ENCODE measurements around the gene SERPINB1. TPM values are rescaled to one million over a fixed set of nuclear protein-coding genes. Genes with fewer than 3 reads are reported as not detected.

SERPINB1 gene
- total RNA-seq, 3 donors from 2014 or later: 66.7 to 187 (median 132) TPM

DNA sequence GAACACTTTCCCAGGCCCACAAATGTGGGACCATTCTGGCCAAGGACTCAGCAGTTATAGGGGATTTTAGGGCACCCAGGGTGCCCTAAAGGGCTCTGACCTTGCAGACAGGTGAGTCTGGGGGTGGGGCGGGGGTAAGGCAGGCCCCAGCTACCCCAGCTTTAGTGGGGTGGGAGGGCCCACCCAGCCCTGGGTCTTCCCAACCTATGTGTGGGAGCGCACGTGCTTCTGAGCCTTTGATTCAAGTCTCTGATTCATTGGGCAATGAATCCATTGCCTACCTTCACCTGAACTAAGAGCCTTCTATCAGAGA is 958 bp downstream of the SERPINB1 start:
- DNase-seq: peak in 2 of 3 donors; percentile 51 to 62
- ATAC-seq: no peak

DNA sequence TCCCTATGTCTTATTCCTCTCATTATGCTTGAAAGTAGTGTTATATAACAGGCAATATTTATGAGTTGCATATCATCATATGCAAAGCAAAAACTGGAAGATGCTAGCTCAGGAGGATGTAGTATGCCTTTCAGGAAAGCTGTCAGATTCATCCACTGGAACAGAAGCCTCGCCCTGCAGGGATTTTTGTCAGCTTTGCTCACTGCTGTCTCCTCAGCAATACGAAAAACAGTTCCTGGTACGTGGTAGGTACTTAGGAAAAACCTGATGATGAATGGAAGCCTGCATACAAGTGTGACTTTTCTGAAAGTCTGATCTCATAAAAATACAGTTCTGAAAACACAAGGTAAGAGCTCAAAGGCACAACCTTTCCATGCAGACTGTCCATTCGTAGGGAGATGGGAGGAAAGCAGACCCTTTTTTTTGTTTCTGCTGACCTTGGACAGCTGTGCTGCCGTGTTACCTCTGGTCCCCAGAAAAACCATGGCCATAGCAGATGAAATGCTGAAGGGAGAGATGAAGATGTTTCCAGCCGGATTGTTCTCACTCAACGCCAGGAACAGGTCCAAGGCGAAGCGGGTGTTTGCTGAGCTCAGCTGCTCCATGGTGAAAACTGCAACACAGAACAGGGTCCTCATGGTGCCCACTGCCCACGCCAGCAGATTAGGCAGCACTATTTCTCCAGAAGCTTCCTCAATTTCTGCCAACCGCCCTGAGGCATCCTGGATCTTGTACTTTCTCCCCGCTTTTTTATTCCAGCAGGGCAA is 1.5 kb downstream of the SERPINB1 start:
- Histone ChIP-seq H3K36me3 (ENCODE audit: low read depth) (no peaks in the 10 kb centered on the region), H3K4me1 (ENCODE audit: low read depth) (peaks cover 26% of the 10 kb centered on the region), H3K4me3 (peak overlapping the region; percentile 0), H3K9me3 (no peaks in the 10 kb centered on the region)
- intact Hi-C loops (cut with DNase I, micrococcal nuclease): loop anchor here in 1 of 2 donors (5.0 kb wide), 1 partner anchor 48 kb away; no protein-coding TSS in a partner anchor
- DNase-seq (peak in 1 of 3 donors; percentile 40), ATAC-seq (peak; percentile 2)
- TF ChIP-seq, protein P1, sequence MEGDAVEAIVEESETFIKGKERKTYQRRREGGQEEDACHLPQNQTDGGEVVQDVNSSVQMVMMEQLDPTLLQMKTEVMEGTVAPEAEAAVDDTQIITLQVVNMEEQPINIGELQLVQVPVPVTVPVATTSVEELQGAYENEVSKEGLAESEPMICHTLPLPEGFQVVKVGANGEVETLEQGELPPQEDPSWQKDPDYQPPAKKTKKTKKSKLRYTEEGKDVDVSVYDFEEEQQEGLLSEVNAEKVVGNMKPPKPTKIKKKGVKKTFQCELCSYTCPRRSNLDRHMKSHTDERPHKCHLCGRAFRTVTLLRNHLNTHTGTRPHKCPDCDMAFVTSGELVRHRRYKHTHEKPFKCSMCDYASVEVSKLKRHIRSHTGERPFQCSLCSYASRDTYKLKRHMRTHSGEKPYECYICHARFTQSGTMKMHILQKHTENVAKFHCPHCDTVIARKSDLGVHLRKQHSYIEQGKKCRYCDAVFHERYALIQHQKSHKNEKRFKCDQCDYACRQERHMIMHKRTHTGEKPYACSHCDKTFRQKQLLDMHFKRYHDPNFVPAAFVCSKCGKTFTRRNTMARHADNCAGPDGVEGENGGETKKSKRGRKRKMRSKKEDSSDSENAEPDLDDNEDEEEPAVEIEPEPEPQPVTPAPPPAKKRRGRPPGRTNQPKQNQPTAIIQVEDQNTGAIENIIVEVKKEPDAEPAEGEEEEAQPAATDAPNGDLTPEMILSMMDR (IDR thresholded peaks at IDR 0.05): no peak

More for the DNA sequence above, 958 bp downstream of the SERPINB1 start:
- intact Hi-C loops (cut with DNase I, micrococcal nuclease): loop anchor here in 1 of 2 donors (5.0 kb wide), 1 partner anchor 48 kb away; no protein-coding TSS in a partner anchor
- H3K36me3 ChIP-seq (ENCODE audit: low read depth): no peaks in the 10 kb centered on the region
- peaks cover 26% of the 10 kb centered on the region for H3K4me1 ChIP-seq (ENCODE audit: low read depth)
- H3K4me3 ChIP-seq: peak overlapping the region; percentile 42
- H3K9me3 ChIP-seq: no peaks in the 10 kb centered on the region
- TF ChIP-seq, protein P1 (IDR thresholded peaks at IDR 0.05): no peak

DNA sequence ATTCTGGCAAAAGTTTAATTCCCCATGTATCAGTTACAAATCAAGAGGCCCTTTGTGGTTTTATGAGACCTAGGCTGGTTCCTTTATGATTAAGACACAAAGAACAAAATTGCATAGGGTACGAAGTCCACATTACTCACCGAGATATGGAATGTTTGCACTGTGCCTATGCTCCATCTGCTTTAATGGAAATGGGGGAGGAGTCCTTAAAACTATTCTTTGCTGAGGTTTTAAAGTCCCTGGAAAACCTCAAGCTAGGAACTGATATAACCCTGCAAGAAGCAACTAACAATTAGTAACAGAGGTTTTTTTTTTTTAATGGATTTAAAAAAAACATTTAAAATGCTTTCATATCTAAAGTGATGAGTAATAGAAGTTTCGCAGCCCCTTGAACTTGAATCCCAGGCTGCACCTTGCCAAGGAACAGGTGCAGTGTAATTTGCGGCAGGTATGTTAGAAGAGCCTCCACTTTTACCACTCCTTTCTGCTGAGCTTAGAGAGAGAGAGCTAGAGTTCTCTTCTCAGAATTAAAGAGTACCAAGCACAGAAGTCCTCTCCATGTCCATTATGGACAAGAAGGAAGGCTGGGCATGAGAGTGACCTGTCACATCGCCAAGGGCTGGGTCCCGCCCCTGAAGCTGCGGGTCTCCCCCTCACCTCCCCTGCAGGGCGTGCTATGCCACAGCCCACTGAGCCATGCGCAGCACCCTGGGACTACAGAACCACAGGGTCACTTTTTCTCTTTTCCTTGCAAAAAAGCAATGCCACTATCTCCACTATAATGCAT is 2.3 kb downstream of the SERPINB1 start:
- H3K4me3 ChIP-seq: peak overlapping the region; percentile 0
- peaks cover 26% of the 10 kb centered on the region for H3K4me1 ChIP-seq (ENCODE audit: low read depth)
- ATAC-seq: peak; percentile 67
- no peaks in the 10 kb centered on the region for H3K36me3 ChIP-seq (ENCODE audit: low read depth)
- intact Hi-C loops (cut with DNase I, micrococcal nuclease): no loop called here
- H3K9me3 ChIP-seq: no peaks in the 10 kb centered on the region
- TF ChIP-seq, protein P1 (IDR thresholded peaks at IDR 0.05): no peak
- DNase-seq: peak; percentile 61 to 71 (median 66)

DNA sequence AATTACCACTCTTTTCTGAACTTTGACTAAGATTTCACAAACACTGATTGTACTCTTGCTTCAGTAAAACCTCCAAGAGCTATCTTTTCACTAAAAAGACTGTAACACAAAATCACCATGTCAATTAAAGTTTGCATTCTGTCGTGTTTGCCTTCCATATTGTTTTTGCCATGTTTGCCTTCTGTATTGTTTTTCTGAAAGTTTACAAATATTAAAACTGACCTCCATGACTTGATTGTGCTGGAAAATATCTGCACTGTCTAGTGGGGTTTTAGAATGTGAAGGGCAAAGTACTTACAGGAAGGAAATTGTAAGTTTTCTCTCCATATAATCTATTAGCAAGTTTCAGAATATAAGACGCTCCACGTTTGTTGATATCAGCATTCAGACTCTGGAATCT is 3.4 kb downstream of the SERPINB1 start:
- no peaks in the 10 kb centered on the region for H3K36me3 ChIP-seq (ENCODE audit: low read depth)

DNA sequence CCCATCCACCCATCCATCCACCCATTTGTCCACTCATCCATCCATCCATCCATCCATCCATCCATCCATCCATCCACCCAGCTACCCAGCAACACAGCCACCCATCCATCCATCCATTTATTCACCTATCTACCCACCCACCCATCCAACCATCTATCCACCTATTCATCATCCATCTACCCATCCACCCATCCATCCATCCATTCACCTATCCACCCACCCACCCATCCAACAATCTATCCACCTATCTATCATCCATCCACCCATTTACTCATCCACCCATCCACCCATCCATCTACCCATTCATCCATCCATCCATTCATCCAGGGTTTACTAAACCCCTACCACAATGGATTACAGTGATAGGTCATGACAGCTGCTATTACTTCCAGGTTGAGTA is 7.4 kb downstream of the SERPINB1 start:
- no peaks in the 10 kb centered on the region for H3K36me3 ChIP-seq (ENCODE audit: low read depth)
- H3K9me3 ChIP-seq: no peaks in the 10 kb centered on the region
- H3K4me1 ChIP-seq (ENCODE audit: low read depth): peaks cover 11% of the 10 kb centered on the region
- TF ChIP-seq, protein P1 (IDR thresholded peaks at IDR 0.05): no peak
- DNase-seq (no peak), ATAC-seq (no peak)
- intact Hi-C loops (cut with DNase I, micrococcal nuclease): no loop called here
- no peak overlapping the region for H3K4me3 ChIP-seq

More for the DNA sequence above, 3.4 kb downstream of the SERPINB1 start:
- intact Hi-C loops (cut with DNase I, micrococcal nuclease): no loop called here
- H3K9me3 ChIP-seq: no peaks in the 10 kb centered on the region
- TF ChIP-seq, protein P1 (IDR thresholded peaks at IDR 0.05): no peak
- no peak overlapping the region for H3K4me3 ChIP-seq
- ATAC-seq (no peak), DNase-seq (no peak)
- peaks cover 26% of the 10 kb centered on the region for H3K4me1 ChIP-seq (ENCODE audit: low read depth)

Data from mucosa of descending colon (tissue), 3 donors.